ENCODE results near the gene PCBD2. TPM values are rescaled to one million over a fixed set of nuclear protein-coding genes. Genes with fewer than 3 reads are reported as not detected.
A peak's percentile ranks its signal among the peaks of the same experiment; 100 is the strongest.

PCBD2 gene
- total and polyA plus RNA-seq, 2 of the 8 experiments (the other 6 are each of a cell fraction or from before 2014, with no cell fraction given), result 4.8 to 10.3 TPM

GRCh38 chr5:134893748-134894505 lies 11.0 kb upstream of the PCBD2 start:
- FAIRE-seq, result no peak
- H4K5ac ChIP-seq (ENCODE audit: insufficient read length, low read depth, low read length), result no peak overlapping the region
- H2BK15ac ChIP-seq (ENCODE audit: low read length), result no peak overlapping the region
- no peak overlapping the region for H2AFZ ChIP-seq (ENCODE audit: low read length)
- H3K27ac ChIP-seq (ENCODE audit: low read depth, low read length), result no peak overlapping the region
- H2BK20ac ChIP-seq (ENCODE audit: low read length), result no peak overlapping the region
- H3K4me3 ChIP-seq (ENCODE audit: extremely low read depth in 1 of 4, insufficient read depth in 2 of 4, low read depth in 3 of 4, low read length in 4 of 4), result no peak overlapping the region
- no peaks in the 10 kb centered on the region; the same call in 1 of the 2 replicates for H3K79me1 ChIP-seq (ENCODE audit: low read depth, low read length)
- CTCF ChIA-PET (ENCODE audit: partially characterized antibody), result no interaction called here
- no peak for DNase-seq (ENCODE audit: low read depth in 1 of 2, low spot score in 2 of 2)
- no peak overlapping the region for H2BK5ac ChIP-seq (ENCODE audit: low read depth, low read length)
- H3K9ac ChIP-seq (replicated peaks in 1 of 4; ENCODE audit: extremely low read depth in 1 of 4, low read depth in 3 of 4, low read length in 3 of 4), result no peak overlapping the region
- no peak overlapping the region for H2BK12ac ChIP-seq (ENCODE audit: low read depth, low read length)
- POLR2A ChIA-PET (ENCODE audit: partially characterized antibody), result interaction anchor here (1.6 to 3.2 kb wide), 2 partner anchors 9 to 11 kb away, joined by 6 to 13 read pairs; partner anchors contain the start of gene PCBD2
- H3K18ac ChIP-seq (ENCODE audit: extremely low read depth, low read length), result no peak overlapping the region
- H3K36me3 ChIP-seq (ENCODE audit: control insufficient read depth in 2 of 4, insufficient read depth in 4 of 4, low read length in 3 of 4), result 0 out of 8 replicates have a peak, but pooled peaks cover 0 to 3% (median 0%) of the 10 kb centered on the region in 4 experiments
- H3K14ac ChIP-seq (ENCODE audit: insufficient read length), result no peak overlapping the region
- H3K27me3 ChIP-seq (replicated peaks in 1 of 4; ENCODE audit: control insufficient read depth in 3 of 4, extremely low read depth in 1 of 4, insufficient read depth in 3 of 4, low read length in 3 of 4), result no peaks in the 10 kb centered on the region
- TF ChIP-seq BACH1 (IDR thresholded peaks at IDR 0.05; ENCODE audit: low read length), result 0 out of 2 replicates have a peak, but pooled peaks have one; percentile 16
- TF ChIP-seq NANOG (IDR thresholded peaks at IDR 0.05; ENCODE audit: insufficient read depth, low read depth, low read length, poor library complexity, severe bottlenecking), result no peak
- no peak overlapping the region for H3K56ac ChIP-seq (replicated peaks; ENCODE audit: insufficient read length, low read depth, low read length)
- H4K20me1 ChIP-seq (replicated peaks in 1 of 2; ENCODE audit: control insufficient read depth in 1 of 2, insufficient read depth in 2 of 2, low read length in 2 of 2), result peaks cover 0 to 1% of the 10 kb centered on the region in 2 experiments
- WGBS, 2 experiments (ENCODE audit: extremely low coverage in 1 of 2, insufficient coverage in 1 of 2, insufficient read length in 1 of 2, insufficient replicate concordance in 2 of 2, low coverage in 1 of 2, low lambda C conversion rate in 2 of 2, missing lambda C conversion rate in 1 of 2), result 86% methylated on average over 7 of the region's 7 CpGs; no CpG with 5 or more reads in 1 of the 2 experiments
- no peak overlapping the region for H2BK120ac ChIP-seq (replicated peaks; ENCODE audit: low read depth, low read length)
- no peaks in the 10 kb centered on the region; a peak in 1 of 4 replicates for H3K79me2 ChIP-seq (ENCODE audit: control insufficient read depth in 1 of 2, insufficient read depth in 2 of 2, low read length in 2 of 2)
- H4K8ac ChIP-seq (ENCODE audit: extremely low read depth, insufficient read depth, low read length), result no peak overlapping the region
- H3K23me2 ChIP-seq (ENCODE audit: low read depth, low read length), result no peaks in the 10 kb centered on the region; the same call in 1 of the 2 replicates
- H2AK5ac ChIP-seq (ENCODE audit: low read depth, low read length), result no peak overlapping the region
- H3K4me1 ChIP-seq (replicated peaks in 1 of 4; ENCODE audit: control insufficient read depth in 3 of 4, insufficient read depth in 4 of 4, low read length in 3 of 4), result peaks cover 0 to 4% (median 0%) of the 10 kb centered on the region in 4 experiments; a peak in 2 of 7 replicates
- no peak overlapping the region for H3K4me2 ChIP-seq (ENCODE audit: insufficient read depth in 1 of 2, low read depth in 2 of 2, low read length in 2 of 2)
- H4K91ac ChIP-seq (replicated peaks; ENCODE audit: insufficient read length, low read length), result no peak overlapping the region
- no peaks in the 10 kb centered on the region for H3K9me3 ChIP-seq (ENCODE audit: insufficient read depth in 2 of 2, low read depth in 1 of 2, low read length in 1 of 2)
- no peak overlapping the region for H3K23ac ChIP-seq (ENCODE audit: insufficient read length)
- no peak overlapping the region for H3K4ac ChIP-seq (replicated peaks; ENCODE audit: insufficient read length, low read depth, low read length)
